HCT116 (cell line): ENCODE results near the gene C11orf98.

Experiments used
- CBX3 ChIP-seq: IDR thresholded peaks from 2 replicates; pipeline ENCODE4 v1.6.1; 2012; ENCODE audit warnings: low read depth
- CEBPB ChIP-seq: IDR thresholded peaks from 2 replicates; pipeline ENCODE4 v1.6.1; 2012; ENCODE audit warnings: low read depth
- POLR2A ChIP-seq: IDR thresholded peaks from 2 replicates; pipeline ENCODE4 v1.7.0; 2011; ENCODE audit warnings: borderline replicate concordance; ENCODE audit not compliant: insufficient read depth, insufficient read length; ENCODE audit errors: extremely low read depth
- TF ChIP-seq, protein P1 (sequence below), 3 experiments: fragments of 200-600 bp in 1 of 3; sonication (generic) in 1 of 3; IDR thresholded peaks in 2 of 3; conservative IDR thresholded peaks in 1 of 3; 2 replicates each; pipeline ENCODE4 v1.5.1; 2012 to 2017; ENCODE audit warnings: low read depth in 2 of 3, low read length in 2 of 3, antibody characterized with exemption in 1 of 3, borderline replicate concordance in 1 of 3, control low read depth in 1 of 3, mild to moderate bottlenecking in 1 of 3, mixed read lengths in 1 of 3, mixed run types in 1 of 3, moderate library complexity in 1 of 3; ENCODE audit not compliant: insufficient read depth in 1 of 3
- TF ChIP-seq, protein P2 (sequence below): IDR thresholded peaks from 2 replicates; pipeline ENCODE4 v1.6.1; 2012; ENCODE audit warnings: low read depth

DNA sequence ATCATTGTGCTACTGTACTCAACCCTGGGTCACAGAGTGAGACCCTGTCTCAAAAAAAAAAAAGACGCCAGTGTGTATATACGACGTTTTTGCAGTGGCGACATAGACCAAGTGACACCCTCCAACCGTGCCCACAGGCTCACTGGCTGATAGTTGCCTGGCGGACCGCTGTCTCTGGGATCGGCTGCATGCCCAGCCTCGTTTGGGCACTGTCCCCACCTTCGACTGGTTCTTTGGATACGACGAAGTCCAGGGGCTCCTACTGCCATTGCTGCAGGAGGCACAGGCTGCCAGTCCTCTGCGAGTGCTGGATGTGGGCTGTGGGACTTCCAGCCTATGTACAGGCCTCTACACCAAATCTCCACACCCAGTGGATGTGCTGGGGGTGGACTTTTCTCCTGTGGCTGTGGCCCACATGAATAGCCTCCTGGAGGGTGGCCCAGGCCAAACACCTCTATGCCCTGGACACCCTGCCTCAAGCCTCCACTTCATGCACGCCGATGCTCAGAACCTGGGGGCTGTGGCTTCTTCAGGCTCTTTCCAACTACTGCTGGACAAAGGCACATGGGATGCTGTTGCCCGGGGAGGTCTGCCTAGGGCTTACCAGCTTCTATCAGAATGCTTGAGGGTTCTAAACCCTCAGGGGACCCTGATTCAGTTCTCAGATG lies 1.4 kb upstream of the C11orf98 start:
- TF ChIP-seq, protein P1, sequence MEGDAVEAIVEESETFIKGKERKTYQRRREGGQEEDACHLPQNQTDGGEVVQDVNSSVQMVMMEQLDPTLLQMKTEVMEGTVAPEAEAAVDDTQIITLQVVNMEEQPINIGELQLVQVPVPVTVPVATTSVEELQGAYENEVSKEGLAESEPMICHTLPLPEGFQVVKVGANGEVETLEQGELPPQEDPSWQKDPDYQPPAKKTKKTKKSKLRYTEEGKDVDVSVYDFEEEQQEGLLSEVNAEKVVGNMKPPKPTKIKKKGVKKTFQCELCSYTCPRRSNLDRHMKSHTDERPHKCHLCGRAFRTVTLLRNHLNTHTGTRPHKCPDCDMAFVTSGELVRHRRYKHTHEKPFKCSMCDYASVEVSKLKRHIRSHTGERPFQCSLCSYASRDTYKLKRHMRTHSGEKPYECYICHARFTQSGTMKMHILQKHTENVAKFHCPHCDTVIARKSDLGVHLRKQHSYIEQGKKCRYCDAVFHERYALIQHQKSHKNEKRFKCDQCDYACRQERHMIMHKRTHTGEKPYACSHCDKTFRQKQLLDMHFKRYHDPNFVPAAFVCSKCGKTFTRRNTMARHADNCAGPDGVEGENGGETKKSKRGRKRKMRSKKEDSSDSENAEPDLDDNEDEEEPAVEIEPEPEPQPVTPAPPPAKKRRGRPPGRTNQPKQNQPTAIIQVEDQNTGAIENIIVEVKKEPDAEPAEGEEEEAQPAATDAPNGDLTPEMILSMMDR (IDR thresholded peaks at IDR 0.05 in 2 of 3, conservative IDR thresholded peaks at IDR 0.05 in 1 of 3; ENCODE audit: borderline replicate concordance in 1 of 3, insufficient read depth in 1 of 3, low read depth in 2 of 3, low read length in 2 of 3): no peak
- TF ChIP-seq POLR2A: peak; percentile 19
- TF ChIP-seq, protein P2, sequence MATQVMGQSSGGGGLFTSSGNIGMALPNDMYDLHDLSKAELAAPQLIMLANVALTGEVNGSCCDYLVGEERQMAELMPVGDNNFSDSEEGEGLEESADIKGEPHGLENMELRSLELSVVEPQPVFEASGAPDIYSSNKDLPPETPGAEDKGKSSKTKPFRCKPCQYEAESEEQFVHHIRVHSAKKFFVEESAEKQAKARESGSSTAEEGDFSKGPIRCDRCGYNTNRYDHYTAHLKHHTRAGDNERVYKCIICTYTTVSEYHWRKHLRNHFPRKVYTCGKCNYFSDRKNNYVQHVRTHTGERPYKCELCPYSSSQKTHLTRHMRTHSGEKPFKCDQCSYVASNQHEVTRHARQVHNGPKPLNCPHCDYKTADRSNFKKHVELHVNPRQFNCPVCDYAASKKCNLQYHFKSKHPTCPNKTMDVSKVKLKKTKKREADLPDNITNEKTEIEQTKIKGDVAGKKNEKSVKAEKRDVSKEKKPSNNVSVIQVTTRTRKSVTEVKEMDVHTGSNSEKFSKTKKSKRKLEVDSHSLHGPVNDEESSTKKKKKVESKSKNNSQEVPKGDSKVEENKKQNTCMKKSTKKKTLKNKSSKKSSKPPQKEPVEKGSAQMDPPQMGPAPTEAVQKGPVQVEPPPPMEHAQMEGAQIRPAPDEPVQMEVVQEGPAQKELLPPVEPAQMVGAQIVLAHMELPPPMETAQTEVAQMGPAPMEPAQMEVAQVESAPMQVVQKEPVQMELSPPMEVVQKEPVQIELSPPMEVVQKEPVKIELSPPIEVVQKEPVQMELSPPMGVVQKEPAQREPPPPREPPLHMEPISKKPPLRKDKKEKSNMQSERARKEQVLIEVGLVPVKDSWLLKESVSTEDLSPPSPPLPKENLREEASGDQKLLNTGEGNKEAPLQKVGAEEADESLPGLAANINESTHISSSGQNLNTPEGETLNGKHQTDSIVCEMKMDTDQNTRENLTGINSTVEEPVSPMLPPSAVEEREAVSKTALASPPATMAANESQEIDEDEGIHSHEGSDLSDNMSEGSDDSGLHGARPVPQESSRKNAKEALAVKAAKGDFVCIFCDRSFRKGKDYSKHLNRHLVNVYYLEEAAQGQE: no peak
- no peak for TF ChIP-seq CEBPB
- TF ChIP-seq CBX3: no peak
